GDM1 (cell line): ENCODE data around the gene ABI3BP.
A peak's percentile ranks its signal among the peaks of the same experiment; 100 is the strongest.

Source experiments
- DNase-seq: peaks from one replicate; lab custom pipeline; 2025; lab: John Stamatoyannopoulos, UW

ABI3BP gene

GRCh38 chr3:100720426-100720825, 272.8 kb downstream of the ABI3BP start:
- no peak for DNase-seq

- DNase-seq: no peak
These were observed 274.1 kb downstream of the ABI3BP start for GRCh38 chr3:100719136-100719535.

GRCh38 chr3:100717637-100718487, 275.4 kb downstream of the ABI3BP start:
- no peak for DNase-seq

GRCh38 chr3:100717063-100717462, 276.2 kb downstream of the ABI3BP start:
- DNase-seq: no peak

GRCh38 chr3:100715176-100715575, 278.0 kb downstream of the ABI3BP start:
- DNase-seq: no peak

GRCh38 chr3:100710261-100710968, 282.8 kb downstream of the ABI3BP start:
- peak; percentile 2 for DNase-seq

GRCh38 chr3:100709842-100710260, 283.4 kb downstream of the ABI3BP start:
- peak; percentile 39 for DNase-seq

- peak; percentile 99 for DNase-seq
These were observed 284.0 kb downstream of the ABI3BP start, which contains the start of gene TFG for GRCh38 chr3:100708989-100709841. Gene TFG (plus strand): TSS chr3:100709494. CDS start chr3:100713686, 4,192 bp downstream.

GRCh38 chr3:100708644-100708988, 284.6 kb downstream of the ABI3BP start:
- no peak for DNase-seq

GRCh38 chr3:100706365-100706764, 286.9 kb downstream of the ABI3BP start:
- DNase-seq: no peak

GRCh38 chr3:100703865-100704264, 289.4 kb downstream of the ABI3BP start:
- DNase-seq: no peak

- DNase-seq: no peak
These were observed 290.3 kb downstream of the ABI3BP start for GRCh38 chr3:100702980-100703345.

GRCh38 chr3:100702082-100702979, 290.9 kb downstream of the ABI3BP start:
- DNase-seq: no peak

GRCh38 chr3:100700708-100701107, 292.5 kb downstream of the ABI3BP start:
- no peak for DNase-seq
